Osteocyte (in vitro differentiated cells): ENCODE measurements around the gene SMPDL3A. TPM values are rescaled to one million over a fixed set of nuclear protein-coding genes. Genes with fewer than 3 reads are reported as not detected.

ENCODE experiments used
- DNase-seq: peaks from one replicate; pipeline ENCODE4 v3.0.0; 2021; ENCODE audit warnings: mixed read lengths; ENCODE audit not compliant: unreplicated experiment; ENCODE audit errors: extremely low spot score
- H3K27ac Mint-ChIP-seq: one replicate; pipeline ENCODE4 v1.8.0; 2021; ENCODE audit warnings: mild to moderate bottlenecking, mixed read lengths; ENCODE audit not compliant: unreplicated experiment
- H3K27me3 Mint-ChIP-seq: one replicate; pipeline ENCODE4 v1.8.0; 2021; ENCODE audit warnings: mixed read lengths; ENCODE audit not compliant: unreplicated experiment
- H3K36me3 Mint-ChIP-seq: one replicate; pipeline ENCODE4 v1.8.0; 2021; ENCODE audit warnings: mixed read lengths; ENCODE audit not compliant: unreplicated experiment
- H3K4me1 Mint-ChIP-seq: one replicate; pipeline ENCODE4 v1.8.0; 2021; ENCODE audit warnings: mixed read lengths; ENCODE audit not compliant: unreplicated experiment
- H3K4me3 Mint-ChIP-seq: one replicate; pipeline ENCODE4 v1.8.0; 2021; ENCODE audit warnings: mild to moderate bottlenecking, moderate library complexity, mixed read lengths; ENCODE audit not compliant: unreplicated experiment
- H3K9me3 Mint-ChIP-seq: one replicate; pipeline ENCODE4 v1.8.0; 2021; ENCODE audit warnings: mixed read lengths; ENCODE audit not compliant: unreplicated experiment
- total RNA-seq: library from RNA; stranded (reverse); gene quantifications from 2 replicates; pipeline ENCODE4 v1.2.1, GENCODE V29; 2021
- TF ChIP-seq, protein P1 (sequence below): fragments of 200-600 bp; sonication (generic); IDR thresholded peaks from 2 replicates; pipeline ENCODE4 v1.5.0; 2021; ENCODE audit warnings: antibody characterized with exemption, mild to moderate bottlenecking, moderate library complexity

The SMPDL3A gene
- total RNA-seq, 1 donor from 2014 or later: 14.6 TPM

DNA sequence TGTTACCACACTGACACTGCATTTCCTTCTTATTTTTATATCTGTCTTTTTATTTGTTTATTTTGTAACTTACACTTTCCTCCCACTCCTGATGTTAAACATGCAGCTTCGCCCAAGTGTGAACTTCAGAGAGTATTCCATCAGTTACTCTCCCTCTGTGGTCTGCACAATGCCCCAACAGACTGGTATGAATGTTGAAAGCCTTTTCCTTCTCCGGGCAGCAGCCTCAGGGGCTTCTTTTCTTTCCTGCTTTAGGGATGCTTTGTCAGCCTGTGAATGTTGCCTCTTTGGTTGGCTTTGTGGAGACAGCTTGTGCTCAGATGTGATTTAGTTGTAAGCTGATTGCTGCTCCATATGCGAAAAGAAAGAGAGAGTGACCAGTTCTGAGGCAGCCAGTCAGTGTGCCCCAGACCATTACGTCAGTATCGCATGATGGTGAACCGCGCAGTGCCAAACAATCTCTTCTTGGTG, 44.0 kb downstream of the SMPDL3A start:
- H3K27ac Mint-ChIP-seq: no peak overlapping the region

DNA sequence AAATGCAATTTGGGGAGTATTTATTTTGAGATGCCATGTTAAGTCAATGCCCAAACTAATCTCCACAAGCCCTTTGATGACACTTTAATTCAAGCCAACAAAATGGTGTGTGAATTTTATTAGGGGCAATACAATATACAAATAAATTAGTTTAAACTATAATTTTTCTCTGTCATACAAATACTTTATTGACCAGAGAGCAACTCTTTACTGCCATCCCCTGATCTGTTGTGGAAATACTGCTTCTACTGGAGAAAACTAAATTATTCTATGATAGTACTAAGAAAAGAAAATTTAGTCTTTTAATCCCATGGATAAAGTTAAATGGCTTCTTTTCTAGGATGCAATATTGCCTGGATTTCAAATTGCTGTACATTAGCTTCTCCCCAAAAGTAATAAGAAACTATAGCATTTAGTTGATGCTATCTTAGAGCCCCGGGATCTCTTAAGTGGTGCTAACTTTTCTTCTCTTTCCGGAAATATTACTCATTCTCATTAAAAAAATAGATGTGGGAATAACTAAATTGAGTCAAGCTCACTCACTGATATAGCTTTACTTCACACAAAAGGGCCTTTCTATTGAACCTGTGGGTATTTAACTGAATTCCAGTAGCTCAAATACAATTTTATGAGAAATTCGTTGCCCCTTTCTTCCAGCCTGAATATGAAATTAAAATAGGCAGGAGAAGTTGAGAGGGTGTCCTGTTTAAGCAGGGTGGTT, 49.2 kb downstream of the SMPDL3A start:
- Mint-ChIP-seq H3K36me3 (no peaks in the 10 kb centered on the region), H3K27ac (no peak overlapping the region), H3K9me3 (no peaks in the 10 kb centered on the region), H3K4me3 (no peak overlapping the region), H3K27me3 (peaks cover 52% of the 10 kb centered on the region), H3K4me1 (no peaks in the 10 kb centered on the region)
- no peak for DNase-seq
- TF ChIP-seq, protein P1, sequence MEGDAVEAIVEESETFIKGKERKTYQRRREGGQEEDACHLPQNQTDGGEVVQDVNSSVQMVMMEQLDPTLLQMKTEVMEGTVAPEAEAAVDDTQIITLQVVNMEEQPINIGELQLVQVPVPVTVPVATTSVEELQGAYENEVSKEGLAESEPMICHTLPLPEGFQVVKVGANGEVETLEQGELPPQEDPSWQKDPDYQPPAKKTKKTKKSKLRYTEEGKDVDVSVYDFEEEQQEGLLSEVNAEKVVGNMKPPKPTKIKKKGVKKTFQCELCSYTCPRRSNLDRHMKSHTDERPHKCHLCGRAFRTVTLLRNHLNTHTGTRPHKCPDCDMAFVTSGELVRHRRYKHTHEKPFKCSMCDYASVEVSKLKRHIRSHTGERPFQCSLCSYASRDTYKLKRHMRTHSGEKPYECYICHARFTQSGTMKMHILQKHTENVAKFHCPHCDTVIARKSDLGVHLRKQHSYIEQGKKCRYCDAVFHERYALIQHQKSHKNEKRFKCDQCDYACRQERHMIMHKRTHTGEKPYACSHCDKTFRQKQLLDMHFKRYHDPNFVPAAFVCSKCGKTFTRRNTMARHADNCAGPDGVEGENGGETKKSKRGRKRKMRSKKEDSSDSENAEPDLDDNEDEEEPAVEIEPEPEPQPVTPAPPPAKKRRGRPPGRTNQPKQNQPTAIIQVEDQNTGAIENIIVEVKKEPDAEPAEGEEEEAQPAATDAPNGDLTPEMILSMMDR: peak; percentile 67

More for the DNA sequence above, 44.0 kb downstream of the SMPDL3A start:
- H3K36me3 Mint-ChIP-seq: no peaks in the 10 kb centered on the region
- H3K9me3 Mint-ChIP-seq: no peaks in the 10 kb centered on the region
- H3K4me3 Mint-ChIP-seq: no peak overlapping the region
- no peak for DNase-seq
- TF ChIP-seq, protein P1: no peak
- H3K27me3 Mint-ChIP-seq: peaks cover 46% of the 10 kb centered on the region
- H3K4me1 Mint-ChIP-seq: no peaks in the 10 kb centered on the region

DNA sequence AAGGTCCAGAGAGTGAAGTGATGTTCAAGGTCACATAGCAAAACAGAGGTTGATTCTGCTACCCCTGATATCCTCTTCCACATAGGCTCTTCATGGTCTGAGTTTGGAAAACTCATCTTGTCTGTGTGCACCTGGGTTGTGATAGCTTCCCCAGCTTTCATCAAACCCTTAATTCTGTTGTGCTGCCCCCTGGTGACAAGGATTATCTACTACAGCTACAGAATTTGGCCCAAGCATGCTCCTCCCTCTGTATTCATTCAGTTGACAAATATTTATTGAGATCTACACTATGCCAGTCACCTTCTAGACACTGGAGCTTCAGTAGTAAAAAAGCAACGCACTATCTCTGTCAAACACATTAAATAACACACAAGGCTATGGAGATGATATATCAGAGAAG, 50.4 kb downstream of the SMPDL3A start:
- H3K4me3 Mint-ChIP-seq: no peak overlapping the region
- no peaks in the 10 kb centered on the region for H3K4me1 Mint-ChIP-seq
- H3K27me3 Mint-ChIP-seq: peaks cover 52% of the 10 kb centered on the region
- H3K27ac Mint-ChIP-seq: no peak overlapping the region
- TF ChIP-seq, protein P1: peak; percentile 70
- H3K36me3 Mint-ChIP-seq: no peaks in the 10 kb centered on the region
- no peaks in the 10 kb centered on the region for H3K9me3 Mint-ChIP-seq
- DNase-seq: no peak

DNA sequence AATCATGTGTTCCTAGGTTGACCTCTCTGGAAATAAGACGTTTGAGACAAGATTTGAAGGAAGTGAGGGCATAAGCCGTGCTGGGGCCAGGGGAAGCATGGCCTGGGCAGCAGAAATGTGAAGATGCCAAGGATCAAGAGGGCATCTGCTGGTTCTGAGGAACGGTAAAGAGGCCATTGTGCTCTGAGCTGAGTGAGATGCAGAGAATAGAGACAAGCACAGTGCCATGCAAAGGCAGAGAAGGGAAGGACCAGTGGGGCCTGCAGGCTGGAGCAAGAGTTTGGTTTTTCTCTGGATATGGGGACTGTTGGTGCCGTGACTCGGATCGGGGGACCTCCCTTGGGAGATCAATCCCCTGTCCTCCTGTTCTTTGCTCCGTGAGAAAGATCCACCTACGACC, 50.8 kb downstream of the SMPDL3A start:
- H3K4me3 Mint-ChIP-seq: no peak overlapping the region
- no peaks in the 10 kb centered on the region for H3K4me1 Mint-ChIP-seq

DNA sequence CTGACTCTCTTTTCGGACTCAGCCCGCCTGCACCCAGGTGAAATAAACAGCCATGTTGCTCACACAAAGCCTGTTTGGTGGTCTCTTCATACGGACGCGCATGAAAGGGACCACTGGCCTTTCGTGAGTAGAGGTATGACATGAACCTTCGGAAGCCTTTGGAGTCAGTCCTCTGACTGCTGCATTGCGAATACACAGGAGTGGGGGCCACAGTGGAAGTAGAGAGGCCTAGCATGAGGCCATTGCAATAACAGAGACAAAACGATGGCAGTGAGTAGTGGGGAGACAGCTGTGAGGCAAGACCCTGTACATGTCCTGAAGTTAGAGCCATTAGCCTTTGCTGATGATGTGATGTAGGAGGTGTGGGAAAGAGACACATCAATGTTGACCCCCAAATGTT, 56.4 kb downstream of the SMPDL3A start:
- Mint-ChIP-seq H3K4me1 (peaks cover 11% of the 10 kb centered on the region), H3K27ac (peak overlapping the region; percentile 70), H3K27me3 (peaks cover 12% of the 10 kb centered on the region), H3K36me3 (no peaks in the 10 kb centered on the region), H3K9me3 (no peaks in the 10 kb centered on the region), H3K4me3 (no peak overlapping the region)
- TF ChIP-seq, protein P1: no peak
- no peak for DNase-seq

More for the DNA sequence above, 50.8 kb downstream of the SMPDL3A start:
- Mint-ChIP-seq H3K27me3 (peaks cover 48% of the 10 kb centered on the region), H3K27ac (no peak overlapping the region), H3K36me3 (no peaks in the 10 kb centered on the region), H3K9me3 (no peaks in the 10 kb centered on the region)
- DNase-seq: no peak
- TF ChIP-seq, protein P1: no peak
